ENCODE measurements around the gene KIF13A.
A peak's percentile ranks its signal among the peaks of the same experiment; 100 is the strongest.
"Not testable (repeated sequence)": the region's sequence is repeated elsewhere in the genome, so short reads cannot be mapped to it uniquely, and the experiment has no call there.

The KIF13A gene

GRCh38 chr6:17967668-17968518, 19.5 kb downstream of the KIF13A start:
- peak in 2 of 14 donors; percentile 19 to 69 for DNase-seq

- DNase-seq = no peak
Measured at GRCh38 chr6:17966451-17966850, 21.0 kb downstream of the KIF13A start.

- DNase-seq = no peak
Measured at GRCh38 chr6:17965397-17965796, 22.0 kb downstream of the KIF13A start.

- no peak for DNase-seq
Measured at GRCh38 chr6:17964633-17965032, 22.8 kb downstream of the KIF13A start.

- DNase-seq = peak in 1 of 14 donors; percentile 36
Measured at GRCh38 chr6:17962436-17963031, 24.9 kb downstream of the KIF13A start.

- no peak for DNase-seq
Measured at GRCh38 chr6:17959302-17959701, 28.1 kb downstream of the KIF13A start.

- DNase-seq = no peak
Measured at GRCh38 chr6:17957904-17958620, 29.4 kb downstream of the KIF13A start.

GRCh38 chr6:17957498-17957897, 29.9 kb downstream of the KIF13A start:
- DNase-seq = no peak

GRCh38 chr6:17957086-17957485, 30.3 kb downstream of the KIF13A start:
- DNase-seq = no peak

GRCh38 chr6:17950095-17950494, 37.3 kb downstream of the KIF13A start:
- DNase-seq = no peak

GRCh38 chr6:17949168-17949567, 38.3 kb downstream of the KIF13A start:
- DNase-seq = no peak

GRCh38 chr6:17948725-17949124, 38.7 kb downstream of the KIF13A start:
- no peak for DNase-seq

GRCh38 chr6:17947574-17947973, 39.9 kb downstream of the KIF13A start:
- not testable (repeated sequence) for DNase-seq

- DNase-seq = no peak
Measured at GRCh38 chr6:17945575-17945974, 41.9 kb downstream of the KIF13A start.

GRCh38 chr6:17945111-17945510, 42.3 kb downstream of the KIF13A start:
- no peak for DNase-seq

- DNase-seq = no peak
Measured at GRCh38 chr6:17941318-17941717, 46.1 kb downstream of the KIF13A start.

GRCh38 chr6:17940151-17940792, 47.2 kb downstream of the KIF13A start:
- DNase-seq = no peak

- no peak for DNase-seq
Measured at GRCh38 chr6:17938901-17939300, 48.5 kb downstream of the KIF13A start.

GRCh38 chr6:17935188-17936149, 52.0 kb downstream of the KIF13A start:
- no peak for DNase-seq

GRCh38 chr6:17933716-17934115, 53.7 kb downstream of the KIF13A start:
- DNase-seq = no peak

GRCh38 chr6:17932330-17932852, 55.0 kb downstream of the KIF13A start:
- DNase-seq = peak in 1 of 14 donors; percentile 7

Data from C1 segment of cervical spinal cord (tissue), 14 donors.